Activated T-cell treated with anti-CD3 and anti-CD28 coated beads, Interleukin-2, amount 50 U/mL, for 4 hours (primary cell): ENCODE measurements around the gene EVC2. TPM values are rescaled to one million over a fixed set of nuclear protein-coding genes. Genes with fewer than 3 reads are reported as not detected.

Experiments used
- ATAC-seq, 2 donors: fragments of 200-7000 bp; cut with Tn5 transposase; one replicate each; pipeline ENCODE4 v1.10.0; 2021
- DNase-seq: peaks from one replicate; pipeline ENCODE4 v3.0.0-alpha.2; 2020
- H3K27me3 Mint-ChIP-seq: one replicate; pipeline ENCODE4 v1.8.0; 2021; ENCODE audit warnings: low read depth, mixed read lengths
- H3K36me3 Mint-ChIP-seq: one replicate; pipeline ENCODE4 v1.8.0; 2022; ENCODE audit warnings: mixed read lengths; ENCODE audit not compliant: insufficient read depth
- H3K4me1 Mint-ChIP-seq: one replicate; pipeline ENCODE4 v1.8.0; 2021; ENCODE audit warnings: low read depth, mixed read lengths
- H3K4me3 Mint-ChIP-seq: one replicate; pipeline ENCODE4 v1.8.0; 2021; ENCODE audit warnings: mild to moderate bottlenecking, moderate library complexity, mixed read lengths
- H3K9me3 Mint-ChIP-seq: one replicate; pipeline ENCODE4 v1.8.0; 2021; ENCODE audit warnings: mixed read lengths
- total RNA-seq, 3 donors: library from RNA; stranded (reverse); gene quantifications; one replicate each; pipeline ENCODE4 v1.2.1, GENCODE V29; 2021

The EVC2 gene
- total RNA-seq, 3 donors from 2014 or later: 0.63 to 0.78 (median 0.76) TPM

DNA sequence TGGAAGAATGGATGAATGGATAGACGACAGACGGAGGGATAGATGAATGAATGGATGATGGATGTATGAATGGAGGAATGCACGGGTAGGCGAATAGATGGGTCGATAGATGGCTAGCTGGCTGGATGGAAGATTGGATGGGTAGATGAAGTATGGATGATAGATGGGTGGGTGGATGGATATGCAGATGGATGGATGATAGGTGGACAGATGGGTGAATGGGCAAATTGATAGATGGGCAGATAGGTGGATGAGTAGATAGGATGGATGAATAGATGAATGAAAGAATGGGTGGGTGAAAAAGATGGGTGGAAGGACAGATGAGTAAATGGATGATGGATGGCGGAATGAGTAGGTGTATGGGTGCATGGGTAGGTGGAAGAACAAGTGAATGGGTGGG is 57.3 kb downstream of the EVC2 start:
- Mint-ChIP-seq H3K27me3 (no peaks in the 10 kb centered on the region), H3K4me3 (no peak overlapping the region), H3K4me1 (no peaks in the 10 kb centered on the region), H3K36me3 (no peaks in the 10 kb centered on the region), H3K9me3 (no peaks in the 10 kb centered on the region)
- no peak for ATAC-seq
- DNase-seq: no peak

DNA sequence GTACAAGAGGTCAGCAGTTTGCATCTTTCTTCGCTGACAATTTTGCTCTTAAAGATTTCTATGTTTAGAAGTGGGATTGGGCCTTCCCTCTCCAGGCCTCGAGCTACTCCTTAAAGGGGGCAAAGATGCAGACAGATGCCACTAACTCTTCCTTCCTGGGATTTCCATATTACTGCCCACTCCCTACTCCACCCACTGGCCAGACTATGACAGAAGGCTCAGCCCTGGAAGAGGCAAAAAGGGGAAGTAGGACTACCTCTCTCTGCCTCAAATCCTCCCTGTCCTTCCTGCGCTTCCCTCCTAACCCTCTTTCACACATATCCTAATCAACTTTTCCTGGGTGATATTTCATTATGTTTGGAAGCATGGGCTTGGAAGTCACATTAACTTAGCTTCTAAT is 58.3 kb downstream of the EVC2 start:
- DNase-seq: no peak
- no peak overlapping the region for H3K4me3 Mint-ChIP-seq

DNA sequence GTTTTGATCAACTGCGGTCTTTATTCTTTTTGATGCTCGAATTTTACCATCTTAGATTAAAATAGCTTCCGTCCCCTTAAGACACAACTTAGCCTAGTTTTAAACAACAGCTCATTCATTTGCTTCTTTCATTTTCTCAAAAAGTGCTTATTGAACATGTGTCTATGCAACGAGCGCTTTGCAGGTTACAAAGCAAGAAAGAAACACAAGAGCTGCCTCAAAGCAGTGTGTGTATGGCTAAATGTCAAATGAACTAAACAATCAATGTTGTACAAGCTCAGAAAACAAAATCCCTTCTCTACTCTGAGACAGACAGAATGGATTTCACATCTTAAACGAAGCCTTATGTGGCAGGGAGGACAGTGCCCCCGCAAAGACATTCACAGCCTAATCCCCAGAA is 61.0 kb downstream of the EVC2 start:
- no peaks in the 10 kb centered on the region for H3K4me1 Mint-ChIP-seq
- no peak for ATAC-seq
- H3K4me3 Mint-ChIP-seq: no peak overlapping the region
- no peaks in the 10 kb centered on the region for H3K27me3 Mint-ChIP-seq
- DNase-seq: no peak
- no peaks in the 10 kb centered on the region for H3K36me3 Mint-ChIP-seq
- H3K9me3 Mint-ChIP-seq: no peaks in the 10 kb centered on the region

More for the DNA sequence above, 58.3 kb downstream of the EVC2 start:
- no peaks in the 10 kb centered on the region for H3K9me3 Mint-ChIP-seq
- no peaks in the 10 kb centered on the region for H3K36me3 Mint-ChIP-seq
- H3K27me3 Mint-ChIP-seq: no peaks in the 10 kb centered on the region
- no peaks in the 10 kb centered on the region for H3K4me1 Mint-ChIP-seq
- no peak for ATAC-seq

DNA sequence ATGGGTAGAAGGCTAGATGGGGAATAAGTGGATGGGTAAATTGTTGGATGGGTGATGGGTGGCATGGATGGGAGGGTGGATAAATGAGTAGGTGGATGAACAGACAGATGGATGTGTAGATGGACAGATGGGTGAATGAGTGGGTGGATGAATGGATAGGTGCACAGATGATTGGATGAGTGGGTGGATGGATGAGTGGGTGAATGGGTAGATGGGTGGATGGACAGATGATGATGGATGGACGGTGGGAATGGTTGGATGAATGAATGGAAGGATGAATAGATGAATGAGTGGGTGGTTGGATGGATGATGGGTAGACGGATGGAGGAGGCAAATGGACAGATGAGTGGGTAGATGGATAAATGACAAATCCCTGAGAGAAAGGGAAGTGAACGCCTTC is 68.3 kb downstream of the EVC2 start:
- H3K4me3 Mint-ChIP-seq: no peak overlapping the region
- H3K9me3 Mint-ChIP-seq: no peaks in the 10 kb centered on the region
- no peak for ATAC-seq
- no peaks in the 10 kb centered on the region for H3K27me3 Mint-ChIP-seq
- H3K4me1 Mint-ChIP-seq: no peaks in the 10 kb centered on the region
- no peaks in the 10 kb centered on the region for H3K36me3 Mint-ChIP-seq
- no peak for DNase-seq

DNA sequence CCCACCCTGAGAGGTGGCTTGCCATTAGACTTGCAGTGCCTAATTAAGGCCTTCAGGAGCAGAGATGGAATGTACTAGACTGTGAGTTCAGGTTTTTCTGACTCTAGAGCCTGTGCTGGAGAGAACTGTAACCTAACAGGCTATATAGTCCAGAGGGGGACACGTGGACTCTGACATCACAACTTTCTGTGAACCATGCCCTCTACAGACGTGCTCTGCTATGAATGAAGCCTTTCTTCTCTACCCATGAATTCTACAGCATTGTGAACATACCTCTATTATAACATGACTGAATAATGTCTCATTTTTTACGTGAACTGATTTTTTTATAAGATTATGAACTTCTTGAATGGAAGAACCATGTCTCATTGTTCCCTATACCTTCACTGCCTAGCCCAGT is 68.8 kb downstream of the EVC2 start:
- DNase-seq: no peak
- Mint-ChIP-seq H3K4me3 (no peak overlapping the region), H3K4me1 (no peaks in the 10 kb centered on the region), H3K36me3 (no peaks in the 10 kb centered on the region), H3K27me3 (no peaks in the 10 kb centered on the region), H3K9me3 (no peaks in the 10 kb centered on the region)
- ATAC-seq: no peak

GRCh38 chr4:5638976-5639375 is 69.4 kb downstream of the EVC2 start:
- DNase-seq (no peak), ATAC-seq (no peak)
- no peaks in the 10 kb centered on the region for H3K9me3 Mint-ChIP-seq
- H3K27me3 Mint-ChIP-seq: no peaks in the 10 kb centered on the region
- no peaks in the 10 kb centered on the region for H3K4me1 Mint-ChIP-seq
- no peaks in the 10 kb centered on the region for H3K36me3 Mint-ChIP-seq
- H3K4me3 Mint-ChIP-seq: no peak overlapping the region

GRCh38 chr4:5638316-5638715 is 70.0 kb downstream of the EVC2 start:
- DNase-seq (no peak), ATAC-seq (no peak)
- H3K4me3 Mint-ChIP-seq: no peak overlapping the region
- no peaks in the 10 kb centered on the region for H3K36me3 Mint-ChIP-seq
- H3K27me3 Mint-ChIP-seq: no peaks in the 10 kb centered on the region
- no peaks in the 10 kb centered on the region for H3K4me1 Mint-ChIP-seq
- H3K9me3 Mint-ChIP-seq: no peaks in the 10 kb centered on the region

GRCh38 chr4:5636766-5637670 is 71.3 kb downstream of the EVC2 start:
- Mint-ChIP-seq H3K9me3 (no peaks in the 10 kb centered on the region), H3K27me3 (no peaks in the 10 kb centered on the region), H3K36me3 (no peaks in the 10 kb centered on the region), H3K4me1 (no peaks in the 10 kb centered on the region), H3K4me3 (no peak overlapping the region)
- DNase-seq (no peak), ATAC-seq (no peak)

GRCh38 chr4:5635826-5636195 is 72.5 kb downstream of the EVC2 start:
- Mint-ChIP-seq H3K4me1 (no peaks in the 10 kb centered on the region), H3K9me3 (no peaks in the 10 kb centered on the region), H3K4me3 (no peak overlapping the region), H3K36me3 (no peaks in the 10 kb centered on the region), H3K27me3 (no peaks in the 10 kb centered on the region)
- ATAC-seq (no peak), DNase-seq (no peak)

DNA sequence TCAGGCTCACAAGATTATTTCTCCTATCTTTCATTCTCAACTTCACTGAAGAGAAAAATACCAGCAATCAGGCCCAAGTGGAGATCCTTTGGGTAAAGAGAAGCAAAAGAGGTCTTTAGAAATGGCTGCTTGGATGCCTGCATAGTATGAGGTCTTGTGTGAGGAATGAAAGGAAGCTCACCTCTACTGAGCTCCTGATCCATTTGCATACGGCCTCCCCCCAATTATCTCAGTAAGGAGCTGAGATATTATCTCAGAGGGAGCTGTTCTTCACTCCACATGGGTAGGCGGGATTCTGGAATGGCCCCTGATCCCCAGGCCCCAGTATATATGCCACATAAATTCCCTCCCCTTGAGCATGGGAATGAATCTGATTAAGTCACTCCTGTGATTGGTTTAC is 75.8 kb downstream of the EVC2 start:
- no peak for ATAC-seq
- no peaks in the 10 kb centered on the region for H3K9me3 Mint-ChIP-seq
- no peaks in the 10 kb centered on the region for H3K4me1 Mint-ChIP-seq
- no peaks in the 10 kb centered on the region for H3K36me3 Mint-ChIP-seq
- DNase-seq: no peak
- no peak overlapping the region for H3K4me3 Mint-ChIP-seq
- H3K27me3 Mint-ChIP-seq: no peaks in the 10 kb centered on the region

GRCh38 chr4:5632066-5632440 is 76.3 kb downstream of the EVC2 start:
- Mint-ChIP-seq H3K27me3 (no peaks in the 10 kb centered on the region), H3K9me3 (no peaks in the 10 kb centered on the region), H3K4me1 (no peaks in the 10 kb centered on the region), H3K4me3 (no peak overlapping the region), H3K36me3 (no peaks in the 10 kb centered on the region)
- no peak for DNase-seq
- ATAC-seq: no peak

DNA sequence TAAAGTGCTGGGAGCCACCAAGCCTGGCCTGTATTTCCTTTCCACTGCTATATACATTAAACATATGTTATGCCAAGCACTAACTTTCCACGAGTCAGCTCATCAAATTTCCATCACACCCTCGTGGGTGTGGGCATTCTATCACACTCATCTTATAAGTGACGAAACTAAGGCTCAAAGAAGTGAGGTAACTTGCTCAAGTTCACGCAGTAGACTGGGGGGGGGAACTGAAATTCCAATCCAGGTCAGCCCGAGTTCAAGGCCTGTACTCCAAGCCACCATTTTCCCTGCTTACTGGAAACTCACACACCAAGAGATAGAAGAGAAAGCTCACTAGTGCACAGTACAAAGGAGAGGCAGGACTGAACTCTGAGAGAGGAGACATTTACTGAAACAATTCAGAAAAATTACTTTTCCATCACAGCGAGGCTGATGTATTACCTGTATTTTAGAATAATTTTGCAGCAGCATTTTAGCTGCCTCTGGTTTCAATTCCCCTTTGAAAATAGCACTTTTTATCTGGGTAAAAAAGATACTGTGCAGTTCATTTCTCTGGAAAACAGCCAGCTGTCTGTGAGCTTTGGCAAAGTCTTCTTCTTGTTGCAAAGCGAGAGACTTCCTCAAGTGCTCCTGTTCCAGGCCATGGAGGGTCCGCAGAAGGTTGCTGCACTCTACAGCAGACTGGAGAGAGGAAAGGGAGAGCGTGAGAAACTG is 76.8 kb downstream of the EVC2 start:
- no peak overlapping the region for H3K4me3 Mint-ChIP-seq
- no peaks in the 10 kb centered on the region for H3K36me3 Mint-ChIP-seq
- H3K9me3 Mint-ChIP-seq: no peaks in the 10 kb centered on the region
- ATAC-seq (no peak), DNase-seq (no peak)
- no peaks in the 10 kb centered on the region for H3K27me3 Mint-ChIP-seq
- H3K4me1 Mint-ChIP-seq: no peaks in the 10 kb centered on the region

DNA sequence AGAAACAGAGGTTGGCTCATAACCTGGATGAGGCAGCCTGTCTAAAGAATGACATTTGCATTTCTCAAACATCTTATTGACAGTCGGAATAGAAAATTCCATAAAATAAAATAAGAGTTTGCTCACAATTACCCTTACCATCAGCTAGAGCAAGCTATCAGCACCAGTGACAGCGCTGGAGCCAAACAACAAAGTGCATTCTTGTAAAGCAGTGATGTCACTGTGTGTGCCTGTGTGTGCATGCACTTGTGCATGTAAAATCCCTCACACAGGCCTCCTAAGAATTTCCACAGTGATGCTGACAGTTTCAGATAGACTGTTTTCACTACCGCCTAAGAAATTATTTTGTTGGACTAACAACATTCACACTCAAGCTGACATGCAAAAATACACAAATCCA is 77.6 kb downstream of the EVC2 start:
- DNase-seq (no peak), ATAC-seq (no peak)
- Mint-ChIP-seq H3K4me3 (no peak overlapping the region), H3K36me3 (no peaks in the 10 kb centered on the region), H3K4me1 (no peaks in the 10 kb centered on the region), H3K9me3 (no peaks in the 10 kb centered on the region), H3K27me3 (no peaks in the 10 kb centered on the region)

DNA sequence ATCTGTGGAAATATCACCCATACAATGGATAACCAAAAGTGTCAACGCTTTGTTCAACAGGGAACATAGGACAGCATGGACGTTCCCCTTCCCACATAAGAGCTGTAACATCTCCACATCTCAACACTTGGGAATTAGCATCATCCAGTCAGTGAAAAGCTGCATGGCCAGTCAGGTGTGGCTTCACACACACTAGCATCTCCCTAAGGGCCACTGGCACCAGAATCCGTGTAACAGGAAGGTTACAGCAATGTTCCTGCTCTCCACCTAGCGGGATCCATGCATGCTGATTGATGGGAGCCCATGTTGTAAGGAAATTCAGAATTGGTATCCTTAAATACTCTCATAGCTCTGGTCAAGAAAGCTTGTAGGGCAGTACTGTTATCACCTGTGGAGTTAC is 78.8 kb downstream of the EVC2 start:
- no peak for DNase-seq
- Mint-ChIP-seq H3K9me3 (no peaks in the 10 kb centered on the region), H3K4me1 (no peaks in the 10 kb centered on the region), H3K27me3 (no peaks in the 10 kb centered on the region), H3K36me3 (no peaks in the 10 kb centered on the region), H3K4me3 (no peak overlapping the region)
- ATAC-seq: no peak

DNA sequence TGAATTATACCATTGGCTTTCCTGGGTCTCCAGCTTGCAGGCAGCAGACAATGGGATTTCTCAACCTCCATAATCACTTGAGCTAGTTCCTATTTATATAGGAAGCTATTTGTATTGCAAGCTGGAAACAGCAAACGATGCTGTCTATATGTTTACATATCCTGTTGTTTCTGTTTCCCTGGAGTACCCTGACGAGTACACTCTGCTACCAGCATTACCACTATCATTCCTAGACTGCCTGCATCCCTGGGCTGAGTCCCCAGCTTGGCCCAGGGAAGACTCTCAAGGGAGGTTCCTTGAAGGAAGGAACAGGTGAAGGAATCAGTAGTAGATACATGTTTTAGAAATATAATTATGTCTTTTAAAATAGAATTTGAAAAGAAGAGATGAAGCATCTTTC is 81.4 kb downstream of the EVC2 start:
- no peaks in the 10 kb centered on the region for H3K9me3 Mint-ChIP-seq
- H3K27me3 Mint-ChIP-seq: no peaks in the 10 kb centered on the region
- H3K4me1 Mint-ChIP-seq: no peaks in the 10 kb centered on the region
- DNase-seq (no peak), ATAC-seq (no peak)
- no peak overlapping the region for H3K4me3 Mint-ChIP-seq
- H3K36me3 Mint-ChIP-seq: no peaks in the 10 kb centered on the region
